OCI-LY1 (cell line): Measurements from ENCODE around the gene TTLL10.

Experiments
- H2AFZ ChIP-seq: fragments of 200-600 bp; sonication (generic), shearing (Covaris generic); 2 replicates; pipeline ENCODE4 v1.6.0; 2014; ENCODE audit warnings: antibody characterized with exemption, mild to moderate bottlenecking, low read length
- H3F3A ChIP-seq: fragments of 200-600 bp; sonication (generic), shearing (Covaris generic); 2 replicates; pipeline ENCODE4 v1.6.0; 2014; ENCODE audit warnings: mild to moderate bottlenecking, antibody characterized with exemption, low read length, moderate library complexity; ENCODE audit not compliant: insufficient read depth
- H3K27ac ChIP-seq: fragments of 200-600 bp; sonication (generic); 2 replicates; pipeline ENCODE4 v1.5.1; 2014; ENCODE audit warnings: low read length, mixed run types, mild to moderate bottlenecking, low read depth; ENCODE audit not compliant: poor library complexity, severe bottlenecking
- H3K27me3 ChIP-seq: fragments of 200-600 bp; sonication (generic); 2 replicates; pipeline ENCODE4 v1.6.0; 2014; ENCODE audit warnings: antibody characterized with exemption, mild to moderate bottlenecking, low read length, moderate library complexity; ENCODE audit not compliant: insufficient read depth
- H3K36me3 ChIP-seq: fragments of 200-600 bp; sonication (generic); 2 replicates; pipeline ENCODE4 v1.6.1; 2014; ENCODE audit warnings: mild to moderate bottlenecking, antibody characterized with exemption, low read length, moderate library complexity, mixed read lengths; ENCODE audit not compliant: insufficient read depth
- H3K4me1 ChIP-seq: fragments of 200-600 bp; sonication (generic); 2 replicates; pipeline ENCODE4 v1.5.1; 2014; ENCODE audit warnings: mild to moderate bottlenecking, low read length, moderate library complexity; ENCODE audit not compliant: insufficient read depth, severe bottlenecking
- H3K4me2 ChIP-seq: fragments of 200-600 bp; sonication (generic), shearing (Covaris generic); 2 replicates; pipeline ENCODE4 v1.6.1; 2014; ENCODE audit warnings: low read length
- H3K4me3 ChIP-seq: fragments of 200-600 bp; sonication (generic); 2 replicates; pipeline ENCODE4 v1.5.1; 2014; ENCODE audit warnings: low read length, low read depth, mild to moderate bottlenecking, mixed read lengths; ENCODE audit not compliant: poor library complexity, severe bottlenecking
- H3K79me2 ChIP-seq: fragments of 200-600 bp; shearing (Covaris generic); 2 replicates; pipeline ENCODE4 v1.6.1; 2016; ENCODE audit warnings: mixed run types, low read length, mixed read lengths; ENCODE audit not compliant: insufficient read depth
- H3K9ac ChIP-seq: fragments of 200-600 bp; sonication (generic), shearing (Covaris generic); 2 replicates; pipeline ENCODE4 v1.6.1; 2014; ENCODE audit warnings: mild to moderate bottlenecking, low read length, mixed read lengths
- H3K9me2 ChIP-seq: fragments of 200-600 bp; sonication (generic), shearing (Covaris generic); 2 replicates; pipeline ENCODE4 v1.6.1; 2014; ENCODE audit warnings: low read depth, mild to moderate bottlenecking, low read length, mixed read lengths
- H3K9me3 ChIP-seq: fragments of 200-600 bp; shearing (Covaris generic); 2 replicates; pipeline ENCODE4 v1.6.1; 2014; ENCODE audit warnings: low read length, mixed read lengths
- H4K20me1 ChIP-seq: fragments of 200-600 bp; sonication (generic), shearing (Covaris generic); 2 replicates; pipeline ENCODE4 v1.6.0; 2016; ENCODE audit warnings: mild to moderate bottlenecking, low read length; ENCODE audit not compliant: insufficient read depth
- CTCF ChIP-seq: fragments of 200-600 bp; sonication (generic), shearing (Covaris generic); IDR thresholded peaks from 2 replicates; pipeline ENCODE4 v1.5.1; 2017; ENCODE audit warnings: mild to moderate bottlenecking, antibody characterized with exemption, low read length, moderate library complexity, mixed read lengths
- EZH2 ChIP-seq: fragments of 200-600 bp; sonication (generic), shearing (Covaris generic); IDR thresholded peaks from 2 replicates; pipeline ENCODE4 v1.8.0; 2017; ENCODE audit warnings: borderline replicate concordance, mixed run types, mild to moderate bottlenecking, antibody characterized with exemption, low read length, moderate library complexity, mixed read lengths

The TTLL10 gene

GRCh38 chr1:1217621-1218523 is 44.2 kb downstream of the TTLL10 start:
- TF ChIP-seq EZH2 (no peak), CTCF (no peak)
- H3K4me1 ChIP-seq: peaks cover 9% of the 10 kb centered on the region
- H3F3A ChIP-seq: no peaks in the 10 kb centered on the region
- H3K27me3 ChIP-seq: 0 out of 2 replicates have a peak, but pooled peaks cover 7% of the 10 kb centered on the region
- H3K36me3 ChIP-seq: peaks cover 70% of the 10 kb centered on the region
- H3K4me2 ChIP-seq: no peak overlapping the region
- H3K4me3 ChIP-seq: no peak overlapping the region
- no peak overlapping the region for H3K27ac ChIP-seq
- H3K9ac ChIP-seq: no peak overlapping the region
- H3K79me2 ChIP-seq: no peaks in the 10 kb centered on the region
- H2AFZ ChIP-seq: no peak overlapping the region
- H3K9me2 ChIP-seq: no peaks in the 10 kb centered on the region
- H4K20me1 ChIP-seq: no peaks in the 10 kb centered on the region
- H3K9me3 ChIP-seq: no peaks in the 10 kb centered on the region

- no peak overlapping the region for H3K9ac ChIP-seq
- no peaks in the 10 kb centered on the region for H3K79me2 ChIP-seq
- H3K27me3 ChIP-seq: no peaks in the 10 kb centered on the region
- no peaks in the 10 kb centered on the region for H3F3A ChIP-seq
- no peak overlapping the region for H3K4me2 ChIP-seq
- no peaks in the 10 kb centered on the region for H3K9me3 ChIP-seq
- H3K4me3 ChIP-seq: no peak overlapping the region
- TF ChIP-seq EZH2 (no peak), CTCF (no peak)
- no peaks in the 10 kb centered on the region for H3K9me2 ChIP-seq
- H3K4me1 ChIP-seq: peaks cover 9% of the 10 kb centered on the region
- H4K20me1 ChIP-seq: no peaks in the 10 kb centered on the region
- H3K36me3 ChIP-seq: peaks cover 76% of the 10 kb centered on the region
- no peak overlapping the region for H3K27ac ChIP-seq
- no peak overlapping the region for H2AFZ ChIP-seq
These were observed 45.0 kb downstream of the TTLL10 start for GRCh38 chr1:1218524-1219200.

- TF ChIP-seq CTCF: no peak
- TF ChIP-seq EZH2: no peak
- Histone ChIP-seq H3K9ac (no peak overlapping the region), H3K36me3 (peaks cover 79% of the 10 kb centered on the region), H3K9me2 (no peaks in the 10 kb centered on the region), H4K20me1 (no peaks in the 10 kb centered on the region), H2AFZ (no peak overlapping the region), H3K27me3 (no peaks in the 10 kb centered on the region), H3F3A (no peaks in the 10 kb centered on the region), H3K79me2 (no peaks in the 10 kb centered on the region), H3K4me2 (no peak overlapping the region), H3K4me3 (no peak overlapping the region), H3K27ac (no peak overlapping the region), H3K9me3 (no peaks in the 10 kb centered on the region), H3K4me1 (peaks cover 9% of the 10 kb centered on the region)
These were observed 45.7 kb downstream of the TTLL10 start for GRCh38 chr1:1219341-1219740.
